Neural progenitor cell (in vitro differentiated cells): ENCODE measurements around the gene UBE2S. TPM values are rescaled to one million over a fixed set of nuclear protein-coding genes. Genes with fewer than 3 reads are reported as not detected.
A peak's percentile ranks its signal among the peaks of the same experiment; 100 is the strongest.

Source experiments
- DNase-seq: peaks from one replicate; pipeline ENCODE4 v3.0.0-alpha.2; 2016; ENCODE audit warnings: low spot score
- H2AFZ ChIP-seq: fragments of 200-600 bp; sonication (generic); replicated peaks from 2 replicates; pipeline ENCODE4 v1.6.1; 2016; ENCODE audit warnings: antibody characterized with exemption
- H3F3A ChIP-seq: fragments of 200-600 bp; sonication (generic); 2 replicates; pipeline ENCODE4 v1.6.1; 2016; ENCODE audit warnings: antibody characterized with exemption, low read depth
- H3K27ac ChIP-seq: fragments of 200-600 bp; sonication (generic); 2 replicates; pipeline ENCODE4 v1.5.1; 2016; ENCODE audit warnings: mild to moderate bottlenecking
- H3K27me3 ChIP-seq: fragments of 200-600 bp; sonication (generic); 2 replicates; pipeline ENCODE4 v1.6.1; 2016; ENCODE audit warnings: mild to moderate bottlenecking, moderate library complexity
- H3K36me3 ChIP-seq: fragments of 200-600 bp; sonication (generic); 2 replicates; pipeline ENCODE4 v1.5.1; 2016
- H3K4me1 ChIP-seq: fragments of 200-600 bp; sonication (generic); 2 replicates; pipeline ENCODE4 v1.6.1; 2016; ENCODE audit warnings: mixed run types
- H3K4me2 ChIP-seq: fragments of 200-600 bp; sonication (generic); 2 replicates; pipeline ENCODE4 v1.6.1; 2016
- H3K4me3 ChIP-seq: fragments of 200-600 bp; sonication (generic); 2 replicates; pipeline ENCODE4 v1.5.1; 2016
- H3K79me2 ChIP-seq: fragments of 200-600 bp; sonication (generic); 2 replicates; pipeline ENCODE4 v1.6.1; 2016; ENCODE audit warnings: low read depth
- H3K9ac ChIP-seq: fragments of 200-600 bp; sonication (generic); 2 replicates; pipeline ENCODE4 v1.6.1; 2016
- H3K9me3 ChIP-seq: fragments of 200-600 bp; sonication (generic); 2 replicates; pipeline ENCODE4 v1.5.1; 2016; ENCODE audit warnings: low read depth
- H4K20me1 ChIP-seq: fragments of 200-600 bp; sonication (generic); 2 replicates; pipeline ENCODE4 v1.6.1; 2016; ENCODE audit warnings: low read depth
- H3K27ac Mint-ChIP-seq: 3 replicates; pipeline ENCODE4 v1.8.0; 2021; ENCODE audit warnings: mixed read lengths
- H3K27me3 Mint-ChIP-seq: 2 replicates; pipeline ENCODE4 v1.8.0; 2022; ENCODE audit warnings: low read depth, mild to moderate bottlenecking, inconsistent platforms, moderate library complexity, mixed read lengths; ENCODE audit not compliant: insufficient read depth
- H3K36me3 Mint-ChIP-seq: 3 replicates; pipeline ENCODE4 v1.8.0; 2021; ENCODE audit warnings: mixed read lengths
- H3K4me1 Mint-ChIP-seq: 3 replicates; pipeline ENCODE4 v1.8.0; 2021; ENCODE audit warnings: mixed read lengths
- H3K4me3 Mint-ChIP-seq: 3 replicates; pipeline ENCODE4 v1.8.0; 2021; ENCODE audit warnings: mild to moderate bottlenecking, moderate library complexity, mixed read lengths
- H3K9me3 Mint-ChIP-seq: 3 replicates; pipeline ENCODE4 v1.8.0; 2020; ENCODE audit warnings: mixed read lengths
- CTCF ChIP-seq: fragments of 200-600 bp; sonication (generic); IDR thresholded peaks from 2 replicates; pipeline ENCODE4 v1.5.1; 2017; ENCODE audit warnings: antibody characterized with exemption, mild to moderate bottlenecking
- EZH2 ChIP-seq: fragments of 200-600 bp; sonication (generic); IDR thresholded peaks from 2 replicates; pipeline ENCODE4 v1.6.1; 2017; ENCODE audit warnings: antibody characterized with exemption, mild to moderate bottlenecking, moderate library complexity
- EZH2phosphoT487 ChIP-seq: fragments of 200-600 bp; sonication (generic); IDR thresholded peaks from 2 replicates; pipeline ENCODE4 v1.6.1; 2017; ENCODE audit warnings: antibody characterized with exemption
- total RNA-seq: library from RNA; depleted of rRNA; stranded (reverse); fragments of >200 nt; gene quantifications from 2 replicates; pipeline ENCODE4 v1.2.3, GENCODE V29; 2015; ENCODE audit warnings: low replicate concordance

The UBE2S gene
- total RNA-seq, 1 donor from 2014 or later = 118 TPM

GRCh38 chr19:55441692-55442321 lies 34.2 kb upstream of the UBE2S start:
- Histone ChIP-seq H3K4me2 (peak overlapping the region; percentile 47), H3K9ac (no peak overlapping the region)
- H3K27me3 Mint-ChIP-seq = peaks cover 47% of the 10 kb centered on the region

GRCh38 chr19:55441319-55441691 lies 33.7 kb upstream of the UBE2S start:
- peak overlapping the region; percentile 68 for H3K4me3 Mint-ChIP-seq
- Histone ChIP-seq H3K9me3 (no peaks in the 10 kb centered on the region), H2AFZ (no peak overlapping the region), H3K27ac (no peak overlapping the region), H3F3A (peaks cover 31% of the 10 kb centered on the region), H3K4me3 (no peak overlapping the region), H4K20me1 (peaks cover 41% of the 10 kb centered on the region), H3K36me3 (no peaks in the 10 kb centered on the region), H3K4me2 (peak overlapping the region; percentile 13), H3K79me2 (no peaks in the 10 kb centered on the region), H3K9ac (no peak overlapping the region), H3K4me1 (peaks cover 5% of the 10 kb centered on the region), H3K27me3 (peaks cover 91% of the 10 kb centered on the region)
- H3K36me3 Mint-ChIP-seq = no peaks in the 10 kb centered on the region
- peaks cover 26% of the 10 kb centered on the region for H3K4me1 Mint-ChIP-seq
- no peak overlapping the region for H3K27ac Mint-ChIP-seq
- TF ChIP-seq EZH2 (no peak), EZH2phosphoT487 (no peak), CTCF (no peak)
- H3K27me3 Mint-ChIP-seq = peaks cover 47% of the 10 kb centered on the region
- no peak for DNase-seq
- peaks cover 11% of the 10 kb centered on the region for H3K9me3 Mint-ChIP-seq

More at GRCh38 chr19:55441692-55442321, 34.2 kb upstream of the UBE2S start:
- no peaks in the 10 kb centered on the region for H3K79me2 ChIP-seq
- H3K9me3 ChIP-seq = no peaks in the 10 kb centered on the region
- no peaks in the 10 kb centered on the region for H3K36me3 ChIP-seq
- peaks cover 96% of the 10 kb centered on the region for H3K27me3 ChIP-seq
- peaks cover 41% of the 10 kb centered on the region for H4K20me1 ChIP-seq
- H3F3A ChIP-seq = peaks cover 31% of the 10 kb centered on the region
- peak; percentile 48 for DNase-seq
- no peak overlapping the region for H2AFZ ChIP-seq
- H3K27ac ChIP-seq = no peak overlapping the region
- Mint-ChIP-seq H3K36me3 (no peaks in the 10 kb centered on the region), H3K9me3 (peaks cover 11% of the 10 kb centered on the region), H3K4me1 (peaks cover 26% of the 10 kb centered on the region), H3K27ac (no peak overlapping the region), H3K4me3 (peak overlapping the region; percentile 68)
- H3K4me1 ChIP-seq = peaks cover 5% of the 10 kb centered on the region
- TF ChIP-seq EZH2 (peak; percentile 98), EZH2phosphoT487 (peak; percentile 97), CTCF (no peak)
- H3K4me3 ChIP-seq = no peak overlapping the region

GRCh38 chr19:55440411-55441105 lies 33.0 kb upstream of the UBE2S start:
- TF ChIP-seq CTCF (no peak), EZH2phosphoT487 (no peak), EZH2 (no peak)
- H3K27ac Mint-ChIP-seq = no peak overlapping the region
- Histone ChIP-seq H3K79me2 (no peaks in the 10 kb centered on the region), H3K4me2 (peak overlapping the region; percentile 13), H3F3A (peaks cover 30% of the 10 kb centered on the region), H3K9ac (no peak overlapping the region), H3K9me3 (no peaks in the 10 kb centered on the region), H3K4me1 (peaks cover 5% of the 10 kb centered on the region), H3K4me3 (no peak overlapping the region), H2AFZ (no peak overlapping the region), H3K27ac (no peak overlapping the region), H3K27me3 (peaks cover 86% of the 10 kb centered on the region), H3K36me3 (no peaks in the 10 kb centered on the region), H4K20me1 (peaks cover 41% of the 10 kb centered on the region)
- peak; percentile 60 for DNase-seq
- H3K27me3 Mint-ChIP-seq = peaks cover 47% of the 10 kb centered on the region
- H3K4me1 Mint-ChIP-seq = peaks cover 24% of the 10 kb centered on the region
- peaks cover 11% of the 10 kb centered on the region for H3K9me3 Mint-ChIP-seq
- H3K36me3 Mint-ChIP-seq = no peaks in the 10 kb centered on the region
- peak overlapping the region; percentile 68 for H3K4me3 Mint-ChIP-seq
